IMR-90 (cell line): ENCODE measurements around the gene DNAH5.

Experiments used
- POLR2A ChIP-seq: IDR thresholded peaks from 2 replicates; pipeline ENCODE4 v1.6.1; 2012; ENCODE audit warnings: mild to moderate bottlenecking, low read depth, low read length
- RAD21 ChIP-seq: IDR thresholded peaks from 2 replicates; pipeline ENCODE4 v1.6.1; 2012; ENCODE audit warnings: low read length, improper control_type of control experiment
- TF ChIP-seq, protein P1 (sequence below): conservative IDR thresholded peaks from 2 replicates; pipeline ENCODE4 v1.5.1; 2012; ENCODE audit warnings: mild to moderate bottlenecking, low read depth, low read length, improper control_type of control experiment

DNA sequence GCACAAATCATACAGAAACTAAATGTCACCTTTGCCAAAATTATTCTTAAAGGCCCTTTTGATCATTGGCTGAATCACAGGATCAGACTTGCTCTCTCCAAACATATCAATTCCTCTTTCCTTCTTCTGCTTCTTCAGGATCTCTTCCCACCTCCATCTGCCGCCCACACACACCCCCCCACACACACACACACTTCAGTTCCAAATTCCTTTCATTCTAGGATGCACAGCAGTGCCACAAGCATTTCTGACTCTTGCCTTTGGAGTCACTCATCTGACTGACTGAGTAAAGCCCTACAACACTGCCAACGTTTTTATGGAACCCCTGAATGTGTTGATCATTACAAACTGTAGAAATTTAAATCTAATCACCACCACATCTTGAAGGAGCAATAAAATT lies 22.9 kb downstream of the DNAH5 start:
- TF ChIP-seq, protein P1, sequence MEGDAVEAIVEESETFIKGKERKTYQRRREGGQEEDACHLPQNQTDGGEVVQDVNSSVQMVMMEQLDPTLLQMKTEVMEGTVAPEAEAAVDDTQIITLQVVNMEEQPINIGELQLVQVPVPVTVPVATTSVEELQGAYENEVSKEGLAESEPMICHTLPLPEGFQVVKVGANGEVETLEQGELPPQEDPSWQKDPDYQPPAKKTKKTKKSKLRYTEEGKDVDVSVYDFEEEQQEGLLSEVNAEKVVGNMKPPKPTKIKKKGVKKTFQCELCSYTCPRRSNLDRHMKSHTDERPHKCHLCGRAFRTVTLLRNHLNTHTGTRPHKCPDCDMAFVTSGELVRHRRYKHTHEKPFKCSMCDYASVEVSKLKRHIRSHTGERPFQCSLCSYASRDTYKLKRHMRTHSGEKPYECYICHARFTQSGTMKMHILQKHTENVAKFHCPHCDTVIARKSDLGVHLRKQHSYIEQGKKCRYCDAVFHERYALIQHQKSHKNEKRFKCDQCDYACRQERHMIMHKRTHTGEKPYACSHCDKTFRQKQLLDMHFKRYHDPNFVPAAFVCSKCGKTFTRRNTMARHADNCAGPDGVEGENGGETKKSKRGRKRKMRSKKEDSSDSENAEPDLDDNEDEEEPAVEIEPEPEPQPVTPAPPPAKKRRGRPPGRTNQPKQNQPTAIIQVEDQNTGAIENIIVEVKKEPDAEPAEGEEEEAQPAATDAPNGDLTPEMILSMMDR: no peak
- no peak for TF ChIP-seq RAD21
- TF ChIP-seq POLR2A: no peak
